GM12878 (cell line): ENCODE results near the gene INTS6L. TPM values are rescaled to one million over a fixed set of nuclear protein-coding genes. Genes with fewer than 3 reads are reported as not detected.

Experiments
- ATAC-seq: fragments of 200-7000 bp; cut with Tn5 transposase; 3 replicates; pipeline ENCODE4 v1.9.1; 2020; ENCODE audit warnings: mild to moderate bottlenecking, moderate library complexity
- BruUV-seq: library from RNA; stranded (reverse); fragments of 400-500 nt; replicated peaks from 2 replicates; lab custom pipeline; 2021; lab: Mats Ljungman, UMichigan
- CTCF ChIA-PET: fragments of 300-600 bp; sonication (Branson Sonifier 250); formaldehyde crosslinking; extraction: SDS; loops from one replicate; lab custom pipeline; 2021; ENCODE audit warnings: inconsistent platforms; lab: Yijun Ruan, JAX
- POLR2A ChIA-PET: fragments of 350-600 bp; formaldehyde crosslinking; extraction: SDS; loops from one replicate; lab custom pipeline; 2021; ENCODE audit warnings: inconsistent platforms; lab: Charles Lee
- RAD21 ChIA-PET: fragments of 300-600 bp; sonication (Branson Sonifier 250); formaldehyde crosslinking; loops from one replicate; lab custom pipeline; 2023; ENCODE audit warnings: antibody characterized with exemption; ENCODE audit not compliant: unreplicated experiment; lab: Charles Lee
- SMC1A ChIA-PET: fragments of 300-600 bp; sonication (Branson Sonifier 250); formaldehyde crosslinking; loops from one replicate; lab custom pipeline; 2023; ENCODE audit not compliant: unreplicated experiment, uncharacterized antibody; lab: Charles Lee
- DNase-seq: peaks from one replicate; pipeline ENCODE4 v3.0.0-alpha.2; 2011; ENCODE audit warnings: low read depth, low spot score
- FAIRE-seq: peaks from 3 replicates; lab custom pipeline; 2011; peaks lifted over from hg19 to GRCh38; lab: Jason Lieb, UNC
- H2AFZ ChIP-seq: 2 replicates; pipeline ENCODE4 v1.6.0; 2011; ENCODE audit warnings: low read depth, low read length, control low read depth; ENCODE audit not compliant: control insufficient read depth
- H3K27ac ChIP-seq: 2 replicates; pipeline ENCODE4 v1.5.1; 2011; ENCODE audit warnings: control low read depth; ENCODE audit not compliant: control insufficient read depth, insufficient read depth
- H3K27me3 ChIP-seq, 2 experiments: replicated peaks in 1 of 2; 2 replicates each; pipeline versions ENCODE4 v1.6.0 to v1.6.1; 2011; ENCODE audit warnings: low read length in 1 of 2; ENCODE audit not compliant: control insufficient read depth in 2 of 2, insufficient read depth in 2 of 2
- H3K36me3 ChIP-seq, 2 experiments: 2 replicates each; pipeline ENCODE4 v1.5.1; 2011; ENCODE audit warnings: low read length in 1 of 2; ENCODE audit not compliant: control insufficient read depth in 2 of 2, insufficient read depth in 2 of 2
- H3K4me1 ChIP-seq: 2 replicates; pipeline ENCODE4 v1.6.1; 2011; ENCODE audit warnings: mild to moderate bottlenecking, low read length, moderate library complexity, mixed read lengths; ENCODE audit not compliant: control insufficient read depth, insufficient read depth
- H3K4me2 ChIP-seq: 2 replicates; pipeline ENCODE4 v1.6.0; 2011; ENCODE audit warnings: control low read depth; ENCODE audit not compliant: control insufficient read depth, insufficient read depth
- H3K4me3 ChIP-seq: fragments of 200-600 bp; sonication (generic); 2 replicates; pipeline ENCODE4 v1.5.1; 2016
- H3K79me2 ChIP-seq: 2 replicates; pipeline ENCODE4 v1.6.0; 2011; ENCODE audit warnings: low read length; ENCODE audit not compliant: control insufficient read depth, insufficient read depth
- H3K9ac ChIP-seq: 2 replicates; pipeline ENCODE4 v1.8.0; 2011; ENCODE audit warnings: low read length, control low read depth, mixed read lengths; ENCODE audit not compliant: control insufficient read depth, insufficient read depth
- H3K9me3 ChIP-seq: replicated peaks from 3 replicates; pipeline ENCODE4 v1.5.1; 2011; ENCODE audit warnings: mild to moderate bottlenecking, low read length; ENCODE audit not compliant: control insufficient read depth, insufficient read depth
- H4K20me1 ChIP-seq: 2 replicates; pipeline ENCODE4 v1.6.0; 2011; ENCODE audit not compliant: control insufficient read depth, insufficient read depth
- ATF7 ChIP-seq: fragments of 450-650 bp; IDR thresholded peaks from 2 replicates; pipeline ENCODE4 v1.6.1; 2016; ENCODE audit warnings: low read depth, mild to moderate bottlenecking
- BCL11A ChIP-seq: IDR thresholded peaks from 2 replicates; pipeline ENCODE4 v1.6.1; 2011; ENCODE audit warnings: low read depth, low read length
- CEBPZ ChIP-seq: fragments of 150-350 bp; IDR thresholded peaks from 2 replicates; pipeline ENCODE4 v1.6.1; 2016; ENCODE audit warnings: low read depth, low read length
- DPF2 ChIP-seq: fragments of 450-650 bp; IDR thresholded peaks from 2 replicates; pipeline ENCODE4 v1.6.1; 2017; ENCODE audit warnings: mild to moderate bottlenecking
- FOXM1 ChIP-seq: IDR thresholded peaks from 2 replicates; pipeline ENCODE4 v1.6.1; 2012; ENCODE audit warnings: low read depth, mild to moderate bottlenecking, inconsistent platforms, low read length, moderate library complexity
- GABPA ChIP-seq: IDR thresholded peaks from 2 replicates; pipeline ENCODE4 v1.6.1; 2014; ENCODE audit warnings: antibody characterized with exemption, low read depth, mild to moderate bottlenecking, inconsistent platforms
- HDAC6 ChIP-seq: fragments of 200-600 bp; sonication (generic); IDR thresholded peaks from one replicate; pipeline ENCODE4 v1.8.0; 2017; ENCODE audit warnings: antibody characterized with exemption; ENCODE audit not compliant: unreplicated experiment
- IRF4 ChIP-seq: IDR thresholded peaks from 2 replicates; pipeline ENCODE4 v1.6.1; 2011; ENCODE audit warnings: low read depth, low read length
- JUNB ChIP-seq: IDR thresholded peaks from 2 replicates; pipeline ENCODE4 v1.6.1; 2016; ENCODE audit warnings: antibody characterized with exemption, mild to moderate bottlenecking
- MEF2A ChIP-seq: IDR thresholded peaks from 2 replicates; pipeline ENCODE4 v1.6.1; 2011; ENCODE audit warnings: low read depth, mild to moderate bottlenecking, low read length, moderate library complexity; ENCODE audit not compliant: insufficient read depth
- MXI1 ChIP-seq: fragments of 150-350 bp; IDR thresholded peaks from 2 replicates; pipeline ENCODE4 v1.6.1; 2011; ENCODE audit warnings: low read depth, mild to moderate bottlenecking, inconsistent platforms, low read length, improper control_type of control experiment
- POLR2A ChIP-seq: IDR thresholded peaks from 2 replicates; pipeline ENCODE4 v1.6.1; 2011; ENCODE audit warnings: low read depth, mild to moderate bottlenecking, low read length
- POLR2AphosphoS2 ChIP-seq: IDR thresholded peaks from 2 replicates; pipeline ENCODE4 v1.6.1; 2011; ENCODE audit warnings: low read depth, mild to moderate bottlenecking, low read length, improper control_type of control experiment, moderate library complexity
- POU2F2 ChIP-seq: IDR thresholded peaks from 3 replicates; pipeline ENCODE4 v1.6.1; 2011; ENCODE audit warnings: low read depth, mild to moderate bottlenecking, low read length, borderline replicate concordance
- TAF1 ChIP-seq: IDR thresholded peaks from 2 replicates; pipeline ENCODE4 v1.6.1; 2011; ENCODE audit warnings: mild to moderate bottlenecking, low read depth, low read length, borderline replicate concordance
- ZNF217 ChIP-seq: fragments of 450-650 bp; IDR thresholded peaks from 2 replicates; pipeline ENCODE4 v1.6.1; 2017; ENCODE audit warnings: antibody characterized with exemption, mild to moderate bottlenecking
- ZZZ3 ChIP-seq: IDR thresholded peaks from 2 replicates; pipeline ENCODE4 v1.6.1; 2011; ENCODE audit warnings: low read depth; ENCODE audit not compliant: control insufficient read depth, insufficient read length
- WGBS: methylation state at CpG from one replicate; pipeline ENCODE4 v1.1.6; 2016; ENCODE audit warnings: low lambda C conversion rate; ENCODE audit not compliant: insufficient replicate concordance, insufficient coverage; ENCODE audit errors: missing lambda C conversion rate; 5-methylcytosine and 5-hydroxymethylcytosine counted together
- in situ Hi-C: fragments of 300-500 bp; cut with MboI; formaldehyde crosslinking; loops from 9 replicates; pipeline ENCODE4 v1.14.3; 2018; ENCODE audit warnings: mixed read lengths
- intact Hi-C: fragments of 100-400 bp; cut with micrococcal nuclease; formaldehyde crosslinking; loops from one replicate; pipeline ENCODE4 v1.14.2; 2022; ENCODE audit not compliant: unreplicated experiment
- polyA plus RNA-seq, 11 experiments: library from polyadenylated mRNA; depleted of rRNA in 4 of 11; unstranded in 6 of 11; stranded (reverse) in 5 of 11; fragments of >200 nt; fragmentation: Nextera tagmentation in 4 of 11; fragmentation: Illumina TruSeq in 1 of 11; extraction: Ambion mirVana in 4 of 11; extraction: Trizol in 1 of 11; gene quantifications; 1 replicate in 1 of 11; 2 replicates in 10 of 11; pipeline versions ENCODE4 v1.2.1 to v1.2.3, GENCODE V29; 2011 to 2016; ENCODE audit warnings: inconsistent platforms in 2 of 11, missing spikeins in 2 of 11, low read depth in 1 of 11
- total RNA-seq, 4 experiments: library from RNA; depleted of rRNA in 3 of 4; stranded (reverse); fragments of >200 nt in 3 of 4; fragmentation: Illumina TruSeq in 1 of 4; extraction: Trizol in 1 of 4; gene quantifications; 2 replicates each; pipeline versions ENCODE4 v1.2.1 to v1.2.3, GENCODE V29; 2013 to 2021
- TF ChIP-seq, protein P1 (sequence below): fragments of 450-650 bp; IDR thresholded peaks from 2 replicates; pipeline ENCODE4 v1.6.1; 2016; ENCODE audit warnings: mild to moderate bottlenecking
- TF ChIP-seq, protein P2 (sequence below): fragments of 450-650 bp; IDR thresholded peaks from 2 replicates; pipeline ENCODE4 v1.6.1; 2017; ENCODE audit warnings: mild to moderate bottlenecking

The INTS6L gene
- total and polyA plus RNA-seq, 10 of the 15 experiments (the other 5 are each of a cell fraction or from before 2014, with no cell fraction given): 4.9 to 84.9 (median 15.3) TPM

DNA sequence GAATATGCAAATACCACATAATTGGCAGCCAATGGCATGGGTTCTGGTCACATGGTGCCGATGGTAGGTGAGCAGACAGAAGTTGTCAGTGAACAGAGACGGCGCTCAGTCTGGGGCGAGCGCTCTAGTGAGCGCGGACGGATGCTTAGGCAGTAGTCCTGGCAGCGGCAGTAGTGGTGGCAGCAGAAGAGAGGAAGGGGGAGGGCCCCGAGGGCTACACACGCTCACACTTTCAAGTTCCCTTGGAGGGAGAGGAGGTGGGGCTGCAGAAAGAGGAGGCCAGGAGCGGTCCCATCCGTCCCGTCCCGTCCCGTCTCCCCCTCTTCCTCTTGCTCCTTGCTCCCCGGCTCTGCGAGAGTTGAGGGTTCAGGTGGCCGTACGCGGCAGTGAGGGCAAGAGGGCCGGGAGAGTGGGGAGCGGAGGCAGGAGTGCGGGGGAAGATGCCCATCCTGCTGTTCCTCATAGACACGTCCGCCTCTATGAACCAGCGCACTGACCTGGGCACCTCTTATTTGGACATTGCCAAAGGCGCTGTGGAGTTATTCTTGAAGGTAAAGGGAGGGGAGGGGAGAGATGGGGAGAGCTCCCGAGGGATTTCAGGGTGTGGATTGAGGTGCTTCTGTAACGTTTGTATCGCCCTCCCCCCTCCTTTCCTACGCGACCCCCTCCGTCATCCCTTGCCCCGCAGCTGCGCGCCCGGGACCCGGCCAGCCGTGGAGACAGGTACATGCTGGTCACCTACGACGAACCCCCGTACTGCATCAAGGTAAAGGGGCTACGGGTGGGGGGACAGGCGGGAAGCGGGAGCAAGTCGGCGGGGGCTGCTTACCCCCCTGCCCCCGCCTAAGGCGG, at the start of gene INTS6L (continued):
- TF ChIP-seq, protein P1, sequence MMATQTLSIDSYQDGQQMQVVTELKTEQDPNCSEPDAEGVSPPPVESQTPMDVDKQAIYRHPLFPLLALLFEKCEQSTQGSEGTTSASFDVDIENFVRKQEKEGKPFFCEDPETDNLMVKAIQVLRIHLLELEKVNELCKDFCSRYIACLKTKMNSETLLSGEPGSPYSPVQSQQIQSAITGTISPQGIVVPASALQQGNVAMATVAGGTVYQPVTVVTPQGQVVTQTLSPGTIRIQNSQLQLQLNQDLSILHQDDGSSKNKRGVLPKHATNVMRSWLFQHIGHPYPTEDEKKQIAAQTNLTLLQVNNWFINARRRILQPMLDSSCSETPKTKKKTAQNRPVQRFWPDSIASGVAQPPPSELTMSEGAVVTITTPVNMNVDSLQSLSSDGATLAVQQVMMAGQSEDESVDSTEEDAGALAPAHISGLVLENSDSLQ: peak; percentile 90
- TF ChIP-seq FOXM1 (no peak), POLR2A (peak; percentile 99), POLR2AphosphoS2 (peak; percentile 94), IRF4 (no peak), BCL11A (no peak), ATF7 (no peak; the same call in 1 of the 2 replicates), JUNB (no peak), DPF2 (no peak), HDAC6 (peak; percentile 56)
- TF ChIP-seq, protein P2, sequence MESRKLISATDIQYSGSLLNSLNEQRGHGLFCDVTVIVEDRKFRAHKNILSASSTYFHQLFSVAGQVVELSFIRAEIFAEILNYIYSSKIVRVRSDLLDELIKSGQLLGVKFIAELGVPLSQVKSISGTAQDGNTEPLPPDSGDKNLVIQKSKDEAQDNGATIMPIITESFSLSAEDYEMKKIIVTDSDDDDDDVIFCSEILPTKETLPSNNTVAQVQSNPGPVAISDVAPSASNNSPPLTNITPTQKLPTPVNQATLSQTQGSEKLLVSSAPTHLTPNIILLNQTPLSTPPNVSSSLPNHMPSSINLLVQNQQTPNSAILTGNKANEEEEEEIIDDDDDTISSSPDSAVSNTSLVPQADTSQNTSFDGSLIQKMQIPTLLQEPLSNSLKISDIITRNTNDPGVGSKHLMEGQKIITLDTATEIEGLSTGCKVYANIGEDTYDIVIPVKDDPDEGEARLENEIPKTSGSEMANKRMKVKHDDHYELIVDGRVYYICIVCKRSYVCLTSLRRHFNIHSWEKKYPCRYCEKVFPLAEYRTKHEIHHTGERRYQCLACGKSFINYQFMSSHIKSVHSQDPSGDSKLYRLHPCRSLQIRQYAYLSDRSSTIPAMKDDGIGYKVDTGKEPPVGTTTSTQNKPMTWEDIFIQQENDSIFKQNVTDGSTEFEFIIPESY: no peak
- TF ChIP-seq, all 136 proteins: peak for 37

DNA sequence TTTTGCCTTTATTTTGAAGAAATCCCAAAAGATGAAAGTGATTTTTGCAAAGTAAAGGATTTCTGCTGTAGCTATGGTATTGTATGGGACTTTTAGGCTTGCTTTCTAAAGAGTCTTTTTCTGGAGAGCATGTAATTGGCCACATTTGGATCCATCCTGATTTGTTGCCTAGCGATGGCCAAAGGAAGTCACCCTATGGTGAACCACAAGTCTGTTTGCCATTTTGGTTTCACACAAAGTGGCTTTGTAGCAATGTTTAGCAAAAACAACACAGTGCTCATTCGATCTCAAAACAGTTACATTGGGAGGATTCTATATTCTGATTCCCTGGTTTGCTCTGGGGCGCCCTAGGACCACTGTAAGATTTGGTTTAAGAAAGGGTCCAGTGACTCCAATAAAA, 44.1 kb upstream of the INTS6L start:
- Histone ChIP-seq H3K9me3 (no peaks in the 10 kb centered on the region), H3K9ac (no peak overlapping the region), H3K36me3 (no peaks in the 10 kb centered on the region), H3K79me2 (no peaks in the 10 kb centered on the region), H3K4me3 (no peak overlapping the region), H3K4me1 (no peaks in the 10 kb centered on the region), H4K20me1 (no peaks in the 10 kb centered on the region), H3K27me3 (no peaks in the 10 kb centered on the region; a peak in 2 of 4 replicates), H2AFZ (no peak overlapping the region), H3K4me2 (no peak overlapping the region), H3K27ac (no peak overlapping the region)
- ChIA-PET CTCF (no interaction called here), SMC1A (no interaction called here), RAD21 (no interaction called here), POLR2A (no interaction called here)
- DNase-seq (no peak), FAIRE-seq (no peak), ATAC-seq (no peak)
- WGBS: 0% methylated on average over 3 of the region's 3 CpGs
- in situ Hi-C loops (no loop called here), intact Hi-C loops (no loop called here)
- no TSS peak for BruUV-seq
- TF ChIP-seq TAF1: no peak
- no peak for TF ChIP-seq GABPA
- no peak for TF ChIP-seq ZZZ3
- TF ChIP-seq POU2F2: no peak
- no peak for TF ChIP-seq MEF2A
- no peak for TF ChIP-seq CEBPZ
- no peak for TF ChIP-seq MXI1
- no peak for TF ChIP-seq ZNF217
